HCT116 (cell line): ENCODE results near the gene PRKAR2A. TPM values are rescaled to one million over a fixed set of nuclear protein-coding genes. Genes with fewer than 3 reads are reported as not detected.

Source experiments
- ATAC-seq: fragments of 200-7000 bp; cut with Tn5 transposase; 2 replicates; pipeline ENCODE4 v1.9.1; 2020; ENCODE audit warnings: mild to moderate bottlenecking, moderate library complexity
- BruUV-seq: library from RNA; stranded (reverse); fragments of 400-500 nt; replicated peaks from 2 replicates; lab custom pipeline; 2021; lab: Mats Ljungman, UMichigan
- CTCF ChIA-PET: fragments of 300-600 bp; sonication (Branson Sonifier 250); formaldehyde crosslinking; loops from one replicate; lab custom pipeline; 2021; ENCODE audit warnings: antibody characterized with exemption; lab: Charles Lee
- POLR2A ChIA-PET: fragments of 300-600, 350-600 bp; sonication (Branson Sonifier 250); formaldehyde crosslinking; loops from one replicate; lab custom pipeline; 2021; ENCODE audit warnings: antibody characterized with exemption; lab: Charles Lee
- RAD21 ChIA-PET, 2 experiments: fragments of 300-600 bp; sonication (Branson Sonifier 250); formaldehyde crosslinking; loops; one replicate each; lab custom pipeline; 2023; ENCODE audit warnings: low total read pairs in 2 of 2; ENCODE audit not compliant: uncharacterized antibody in 2 of 2, unreplicated experiment in 2 of 2, low non-redundant PET in 1 of 2; lab: Charles Lee
- DNase-seq: peaks from one replicate; pipeline ENCODE4 v3.0.0-alpha.2; 2010; ENCODE audit warnings: low read depth, low spot score
- H2AFZ ChIP-seq: fragments of 200-600 bp; shearing (Covaris generic), sonication (generic); 2 replicates; pipeline ENCODE4 v1.6.1; 2017; ENCODE audit warnings: low read depth, mixed run types, mixed read lengths, antibody characterized with exemption, low read length; ENCODE audit not compliant: poor library complexity, severe bottlenecking
- H3K27ac ChIP-seq: 2 replicates; pipeline ENCODE4 v1.5.1; 2012; ENCODE audit warnings: low read depth, low read length
- H3K27me3 ChIP-seq: fragments of 200-600 bp; sonication (generic); 2 replicates; pipeline ENCODE4 v1.6.1; 2016; ENCODE audit warnings: mixed run types, low read length, mixed read lengths; ENCODE audit not compliant: insufficient read depth
- H3K36me3 ChIP-seq, 2 experiments: fragments of 200-500 bp in 1 of 2; fragments of 200-600 bp in 1 of 2; sonication (Bioruptor generic) in 1 of 2; sonication (generic) in 1 of 2; 2 replicates each; pipeline versions ENCODE4 v1.5.1 to v1.6.1; 2014 to 2016; ENCODE audit warnings: low read length in 2 of 2, inconsistent platforms in 1 of 2, mixed read lengths in 1 of 2, mixed run types in 1 of 2; ENCODE audit not compliant: insufficient read depth in 2 of 2, control insufficient read depth in 1 of 2
- H3K4me1 ChIP-seq, 2 experiments: fragments of 200-600 bp in 1 of 2; sonication (generic) in 1 of 2; 2 replicates each; pipeline versions ENCODE4 v1.5.1 to v1.6.1; 2012 to 2017; ENCODE audit warnings: low read length in 2 of 2, inconsistent platforms in 1 of 2, mild to moderate bottlenecking in 1 of 2, mixed read lengths in 1 of 2, mixed run types in 1 of 2, moderate library complexity in 1 of 2; ENCODE audit not compliant: insufficient read depth in 2 of 2, control insufficient read depth in 1 of 2
- H3K4me2 ChIP-seq: fragments of 200-600 bp; sonication (generic); 2 replicates; pipeline ENCODE4 v1.6.1; 2017; ENCODE audit warnings: mixed run types, low read length, mixed read lengths
- H3K4me3 ChIP-seq, 2 experiments: fragments of 200-600 bp in 1 of 2; sonication (generic) in 1 of 2; replicated peaks in 1 of 2; 2 replicates each; pipeline ENCODE4 v1.5.1; 2011 to 2016; ENCODE audit warnings: low read length in 2 of 2, control low read depth in 1 of 2, low read depth in 1 of 2, mild to moderate bottlenecking in 1 of 2, mixed read lengths in 1 of 2, mixed run types in 1 of 2
- H3K79me2 ChIP-seq: fragments of 200-600 bp; sonication (generic); 2 replicates; pipeline ENCODE4 v1.6.1; 2017; ENCODE audit warnings: mild to moderate bottlenecking, mixed run types, low read length, moderate library complexity, mixed read lengths; ENCODE audit not compliant: insufficient read depth
- H3K9ac ChIP-seq: fragments of 200-600 bp; sonication (generic); 2 replicates; pipeline ENCODE4 v1.6.1; 2016; ENCODE audit warnings: low read length, mixed read lengths
- H3K9me2 ChIP-seq: fragments of 200-600 bp; sonication (generic), shearing (Covaris generic); 2 replicates; pipeline ENCODE4 v1.6.1; 2017; ENCODE audit warnings: mixed run types, mild to moderate bottlenecking, moderate library complexity; ENCODE audit not compliant: insufficient read depth
- H3K9me3 ChIP-seq, 2 experiments: fragments of 200-500 bp in 1 of 2; fragments of 200-600 bp in 1 of 2; sonication (Bioruptor generic) in 1 of 2; sonication (generic) in 1 of 2; 2 replicates each; pipeline ENCODE4 v1.6.1; 2014 to 2017; ENCODE audit warnings: low read length in 2 of 2, mixed read lengths in 2 of 2, inconsistent platforms in 1 of 2, low read depth in 1 of 2, mild to moderate bottlenecking in 1 of 2, mixed run types in 1 of 2, moderate library complexity in 1 of 2; ENCODE audit not compliant: control insufficient read depth in 1 of 2, insufficient read depth in 1 of 2
- H4K20me1 ChIP-seq: fragments of 200-600 bp; sonication (generic), shearing (Covaris generic); 2 replicates; pipeline ENCODE4 v1.6.1; 2017; ENCODE audit warnings: mixed run types, mild to moderate bottlenecking, moderate library complexity; ENCODE audit not compliant: insufficient read depth
- CBX3 ChIP-seq: IDR thresholded peaks from 2 replicates; pipeline ENCODE4 v1.6.1; 2012; ENCODE audit warnings: low read depth
- CEBPB ChIP-seq: IDR thresholded peaks from 2 replicates; pipeline ENCODE4 v1.6.1; 2012; ENCODE audit warnings: low read depth
- EZH2 ChIP-seq: fragments of 200-600 bp; sonication (generic); IDR thresholded peaks from 2 replicates; pipeline ENCODE4 v1.6.1; 2017; ENCODE audit warnings: antibody characterized with exemption, mixed run types
- EZH2phosphoT487 ChIP-seq: fragments of 200-600 bp; IDR thresholded peaks from 2 replicates; pipeline ENCODE4 v1.6.1; 2018; ENCODE audit warnings: antibody characterized with exemption, borderline replicate concordance
- FOSL1 ChIP-seq: IDR thresholded peaks from 2 replicates; pipeline ENCODE4 v1.6.1; 2012; ENCODE audit warnings: low read depth
- JUND ChIP-seq: IDR thresholded peaks from 2 replicates; pipeline ENCODE4 v1.6.1; 2012
- POLR2A ChIP-seq: IDR thresholded peaks from 2 replicates; pipeline ENCODE4 v1.7.0; 2011; ENCODE audit warnings: borderline replicate concordance; ENCODE audit not compliant: insufficient read depth, insufficient read length; ENCODE audit errors: extremely low read depth
- YY1 ChIP-seq: IDR thresholded peaks from 2 replicates; pipeline ENCODE4 v1.6.1; 2011; ENCODE audit warnings: low read length, low read depth, moderate library complexity, mild to moderate bottlenecking; ENCODE audit not compliant: insufficient replicate concordance; ENCODE audit errors: extremely low read depth
- intact Hi-C: fragments of 100-400 bp; cut with micrococcal nuclease; formaldehyde crosslinking; loops from 2 replicates; pipeline ENCODE4 v1.10.0; 2022
- total RNA-seq: library from RNA; stranded (reverse); gene quantifications from one replicate; pipeline ENCODE4 v1.2.1, GENCODE V29; 2021; ENCODE audit not compliant: unreplicated experiment
- TF ChIP-seq, protein P1 (sequence below): IDR thresholded peaks from 2 replicates; pipeline ENCODE4 v1.6.1; 2011; ENCODE audit warnings: mild to moderate bottlenecking, low read length, moderate library complexity; ENCODE audit not compliant: insufficient replicate concordance; ENCODE audit errors: extremely low read depth
- TF ChIP-seq, protein P2 (sequence below): IDR thresholded peaks from 2 replicates; pipeline ENCODE4 v1.6.1; 2012
- TF ChIP-seq, protein P3 (sequence below): IDR thresholded peaks from 2 replicates; pipeline ENCODE4 v1.6.1; 2012

Gene PRKAR2A
- total RNA-seq, 1 experiment from 2014 or later = 63.3 TPM

DNA sequence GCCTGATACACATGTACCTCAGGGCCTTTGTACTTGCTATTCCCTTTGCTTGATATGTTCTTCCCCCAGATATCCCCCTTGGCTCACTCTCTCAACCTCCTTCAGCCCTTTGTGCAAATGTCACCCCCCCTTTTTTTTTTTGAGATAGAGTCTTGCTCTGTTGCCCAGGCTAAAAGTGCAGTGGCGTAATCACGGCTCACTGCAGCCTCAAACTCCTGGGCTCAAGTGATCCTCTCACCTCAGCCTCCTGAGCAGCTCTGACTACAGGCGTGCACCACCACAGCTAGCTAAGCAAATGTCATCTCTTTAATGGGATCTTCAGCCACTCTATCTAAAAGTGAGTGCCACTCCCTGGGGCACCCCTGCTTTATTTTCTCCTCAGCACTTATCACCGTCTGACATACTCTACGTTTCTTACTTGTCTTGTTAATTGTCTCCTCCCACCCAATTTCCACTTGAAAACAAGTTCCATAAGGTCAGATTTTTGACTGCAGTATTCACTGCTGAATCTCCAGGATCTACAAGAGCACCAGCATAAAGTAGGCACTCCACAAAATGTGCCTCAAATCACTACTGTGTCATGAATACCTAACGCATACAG, 145.3 kb downstream of the PRKAR2A start:
- CTCF ChIA-PET = no interaction called here
- no peaks in the 10 kb centered on the region for H3K9me2 ChIP-seq
- POLR2A ChIA-PET = no interaction called here
- TF ChIP-seq POLR2A (no peak), EZH2phosphoT487 (no peak), CBX3 (no peak), YY1 (no peak), FOSL1 (no peak), EZH2 (no peak), CEBPB (no peak), JUND (no peak)
- TF ChIP-seq, protein P1, sequence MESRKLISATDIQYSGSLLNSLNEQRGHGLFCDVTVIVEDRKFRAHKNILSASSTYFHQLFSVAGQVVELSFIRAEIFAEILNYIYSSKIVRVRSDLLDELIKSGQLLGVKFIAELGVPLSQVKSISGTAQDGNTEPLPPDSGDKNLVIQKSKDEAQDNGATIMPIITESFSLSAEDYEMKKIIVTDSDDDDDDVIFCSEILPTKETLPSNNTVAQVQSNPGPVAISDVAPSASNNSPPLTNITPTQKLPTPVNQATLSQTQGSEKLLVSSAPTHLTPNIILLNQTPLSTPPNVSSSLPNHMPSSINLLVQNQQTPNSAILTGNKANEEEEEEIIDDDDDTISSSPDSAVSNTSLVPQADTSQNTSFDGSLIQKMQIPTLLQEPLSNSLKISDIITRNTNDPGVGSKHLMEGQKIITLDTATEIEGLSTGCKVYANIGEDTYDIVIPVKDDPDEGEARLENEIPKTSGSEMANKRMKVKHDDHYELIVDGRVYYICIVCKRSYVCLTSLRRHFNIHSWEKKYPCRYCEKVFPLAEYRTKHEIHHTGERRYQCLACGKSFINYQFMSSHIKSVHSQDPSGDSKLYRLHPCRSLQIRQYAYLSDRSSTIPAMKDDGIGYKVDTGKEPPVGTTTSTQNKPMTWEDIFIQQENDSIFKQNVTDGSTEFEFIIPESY = no peak
- TF ChIP-seq, protein P2, sequence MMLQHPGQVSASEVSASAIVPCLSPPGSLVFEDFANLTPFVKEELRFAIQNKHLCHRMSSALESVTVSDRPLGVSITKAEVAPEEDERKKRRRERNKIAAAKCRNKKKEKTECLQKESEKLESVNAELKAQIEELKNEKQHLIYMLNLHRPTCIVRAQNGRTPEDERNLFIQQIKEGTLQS = no peak
- TF ChIP-seq, protein P3, sequence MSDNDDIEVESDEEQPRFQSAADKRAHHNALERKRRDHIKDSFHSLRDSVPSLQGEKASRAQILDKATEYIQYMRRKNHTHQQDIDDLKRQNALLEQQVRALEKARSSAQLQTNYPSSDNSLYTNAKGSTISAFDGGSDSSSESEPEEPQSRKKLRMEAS = no peak
- DNase-seq (no peak), ATAC-seq (peak; percentile 9; the same call in 1 of the 2 replicates)
- intact Hi-C loops = no loop called here
- peaks cover 14 to 33% of the 10 kb centered on the region in 2 experiments for H3K4me1 ChIP-seq
- RAD21 ChIA-PET = no interaction called here
- peak overlapping the region; percentile 10; the same call in 1 of the 2 replicates for H3K4me2 ChIP-seq
- H4K20me1 ChIP-seq = peaks cover 32% of the 10 kb centered on the region; the same call in 1 of the 2 replicates
- H3K4me3 ChIP-seq = no peak overlapping the region
- peaks cover 20 to 28% of the 10 kb centered on the region in 2 experiments for H3K36me3 ChIP-seq
- no peak overlapping the region for H3K9ac ChIP-seq
- BruUV-seq = no TSS peak
- no peak overlapping the region for H2AFZ ChIP-seq
- H3K27ac ChIP-seq = no peak overlapping the region
- H3K79me2 ChIP-seq = peaks cover 100% of the 10 kb centered on the region
- H3K27me3 ChIP-seq = no peaks in the 10 kb centered on the region
- no peaks in the 10 kb centered on the region for H3K9me3 ChIP-seq
